LNCaP clone FGC (cell line): ENCODE results near the gene HLA-F.

Experiments
- DNase-seq: peaks from one replicate; pipeline ENCODE4 v3.0.0-alpha.2; 2011; ENCODE audit warnings: low read depth
- H3K4me3 ChIP-seq: 2 replicates; pipeline ENCODE4 v1.5.1; 2011; ENCODE audit warnings: mild to moderate bottlenecking, low read depth, low read length, control low read depth
- TF ChIP-seq, protein P1 (sequence below): IDR thresholded peaks from 2 replicates; pipeline ENCODE4 v1.5.1; 2012; ENCODE audit warnings: mild to moderate bottlenecking; ENCODE audit not compliant: control insufficient read depth, insufficient read depth; ENCODE audit errors: extremely low read depth

The HLA-F gene

DNA sequence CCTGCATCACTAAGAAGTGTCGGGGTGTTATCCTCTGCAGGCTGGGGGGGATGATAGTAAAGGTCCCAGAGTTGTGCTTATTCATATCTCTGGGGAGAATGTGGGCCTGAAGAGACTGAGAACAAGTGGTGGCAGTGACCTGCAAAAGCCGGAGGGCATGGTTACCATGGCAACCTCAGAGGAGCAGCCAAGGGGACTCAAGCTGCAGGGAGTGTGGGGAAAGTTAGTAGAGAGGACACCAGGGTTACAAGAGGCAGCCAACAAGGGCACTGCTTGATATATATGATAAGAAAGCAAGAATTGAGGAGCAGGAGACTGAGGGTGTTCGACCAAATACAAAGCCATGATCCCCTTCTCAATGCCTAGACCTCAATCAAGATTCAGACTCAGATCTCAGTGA is 46.1 kb downstream of the HLA-F start:
- TF ChIP-seq, protein P1, sequence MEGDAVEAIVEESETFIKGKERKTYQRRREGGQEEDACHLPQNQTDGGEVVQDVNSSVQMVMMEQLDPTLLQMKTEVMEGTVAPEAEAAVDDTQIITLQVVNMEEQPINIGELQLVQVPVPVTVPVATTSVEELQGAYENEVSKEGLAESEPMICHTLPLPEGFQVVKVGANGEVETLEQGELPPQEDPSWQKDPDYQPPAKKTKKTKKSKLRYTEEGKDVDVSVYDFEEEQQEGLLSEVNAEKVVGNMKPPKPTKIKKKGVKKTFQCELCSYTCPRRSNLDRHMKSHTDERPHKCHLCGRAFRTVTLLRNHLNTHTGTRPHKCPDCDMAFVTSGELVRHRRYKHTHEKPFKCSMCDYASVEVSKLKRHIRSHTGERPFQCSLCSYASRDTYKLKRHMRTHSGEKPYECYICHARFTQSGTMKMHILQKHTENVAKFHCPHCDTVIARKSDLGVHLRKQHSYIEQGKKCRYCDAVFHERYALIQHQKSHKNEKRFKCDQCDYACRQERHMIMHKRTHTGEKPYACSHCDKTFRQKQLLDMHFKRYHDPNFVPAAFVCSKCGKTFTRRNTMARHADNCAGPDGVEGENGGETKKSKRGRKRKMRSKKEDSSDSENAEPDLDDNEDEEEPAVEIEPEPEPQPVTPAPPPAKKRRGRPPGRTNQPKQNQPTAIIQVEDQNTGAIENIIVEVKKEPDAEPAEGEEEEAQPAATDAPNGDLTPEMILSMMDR = no peak
- no peak for DNase-seq
- no peak overlapping the region for H3K4me3 ChIP-seq

DNA sequence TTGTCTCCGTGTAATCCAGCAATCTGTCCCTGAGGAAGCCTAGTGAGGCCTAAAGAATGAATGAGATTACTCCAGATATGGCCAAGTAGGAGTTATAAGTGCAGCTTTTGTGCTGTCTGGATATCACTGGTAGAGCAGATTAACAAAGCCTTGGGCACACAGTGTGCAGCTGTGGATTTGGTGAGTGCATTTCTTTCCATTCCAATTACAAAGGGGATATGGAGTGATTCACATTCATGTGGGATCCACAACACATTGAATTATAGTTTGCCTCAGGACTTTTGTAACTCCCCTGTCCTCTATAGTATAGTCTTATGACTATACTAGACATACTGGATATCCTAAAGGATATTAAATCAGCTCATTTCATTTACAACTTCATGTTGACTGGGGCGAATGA is 47.1 kb downstream of the HLA-F start:
- H3K4me3 ChIP-seq = no peak overlapping the region
- DNase-seq = no peak
- TF ChIP-seq, protein P1 = no peak

DNA sequence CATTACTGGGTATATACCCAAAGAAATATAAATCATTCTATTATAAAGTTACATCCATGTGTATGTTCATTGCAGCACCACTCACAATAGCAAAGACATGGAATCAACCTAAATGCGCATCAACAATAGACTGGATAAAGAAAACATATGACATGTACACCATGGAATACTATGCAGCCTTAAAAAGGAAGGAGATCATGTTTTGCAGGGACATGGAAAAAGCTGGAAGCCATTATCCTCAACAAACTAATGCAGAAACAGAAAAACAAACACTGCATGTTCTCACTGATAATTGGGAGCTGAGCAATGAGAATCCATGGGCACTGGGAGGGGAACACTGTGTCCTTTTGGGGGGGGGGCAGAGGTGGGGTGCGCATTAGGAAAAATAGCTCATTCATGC is 53.5 kb downstream of the HLA-F start:
- H3K4me3 ChIP-seq = no peak overlapping the region
- TF ChIP-seq, protein P1 = no peak
- DNase-seq = no peak
